ENCODE measurements around the gene ANHX.

ANHX gene

GRCh38 chr12:133202493-133203343 is 33.0 kb downstream of the ANHX start:
- no peak for DNase-seq (ENCODE audit: low spot score)

- DNase-seq (ENCODE audit: low spot score) = no peak
Observed at GRCh38 chr12:133201888-133202287, 33.8 kb downstream of the ANHX start.

- DNase-seq (ENCODE audit: low spot score) = no peak
Observed at GRCh38 chr12:133192847-133193246, 42.8 kb downstream of the ANHX start.

- DNase-seq (ENCODE audit: low spot score) = no peak
Observed at GRCh38 chr12:133190176-133190575, 45.5 kb downstream of the ANHX start.

- DNase-seq (ENCODE audit: low spot score) = peak; percentile 83
Observed at GRCh38 chr12:133181238-133181959, 54.3 kb downstream of the ANHX start, which contains the start of gene ZNF268. TSS of gene ZNF268 (plus strand) at chr12:133181495. CDS start at chr12:133181998, 503 bp downstream.

- no peak for DNase-seq (ENCODE audit: low spot score)
Observed at GRCh38 chr12:133180669-133181068, 55.0 kb downstream of the ANHX start.

GRCh38 chr12:133174901-133175300 is 60.8 kb downstream of the ANHX start:
- no peak for DNase-seq (ENCODE audit: low spot score)

GRCh38 chr12:133172491-133172890 is 63.2 kb downstream of the ANHX start:
- DNase-seq (ENCODE audit: low spot score) = no peak

Data from hematopoietic multipotent progenitor cell treated with erythropoietin and hydrocortisone succinate and interleukin-3 and kit ligand, for 15 days (in vitro differentiated cells).